Activated naive CD4-positive, alpha-beta T cell treated with anti-CD3 and anti-CD28 coated beads, Interleukin-2, amount 10 ng/mL, durations not matched to agents 7 days and 5 days (primary cell): ENCODE measurements around the gene PIAS1.
"Not testable (repeated sequence)": the region's sequence is repeated elsewhere in the genome, so short reads cannot be mapped to it uniquely, and the experiment has no call there.

Experiments used
- CTCF ChIA-PET: fragments of 350-600 bp; sonication (Branson Sonifier 250); formaldehyde crosslinking; loops from one replicate; lab custom pipeline; 2021; ENCODE audit warnings: antibody characterized with exemption; lab: Charles Lee
- DNase-seq: peaks from one replicate; pipeline ENCODE4 v3.0.0-alpha.2; 2020
- H3K27ac Mint-ChIP-seq: one replicate; pipeline ENCODE4 v1.8.0; 2021; ENCODE audit warnings: mild to moderate bottlenecking, moderate library complexity, mixed read lengths
- H3K27me3 Mint-ChIP-seq: one replicate; pipeline ENCODE4 v1.8.0; 2021; ENCODE audit warnings: mild to moderate bottlenecking, mixed read lengths
- H3K36me3 Mint-ChIP-seq: one replicate; pipeline ENCODE4 v1.8.0; 2021; ENCODE audit warnings: mixed read lengths
- H3K4me1 Mint-ChIP-seq: one replicate; pipeline ENCODE4 v1.8.0; 2021; ENCODE audit warnings: mixed read lengths
- H3K4me3 Mint-ChIP-seq: one replicate; pipeline ENCODE4 v1.8.0; 2021; ENCODE audit warnings: mild to moderate bottlenecking, moderate library complexity, mixed read lengths
- H3K9me3 Mint-ChIP-seq: one replicate; pipeline ENCODE4 v1.8.0; 2021; ENCODE audit warnings: mixed read lengths

The PIAS1 gene

DNA sequence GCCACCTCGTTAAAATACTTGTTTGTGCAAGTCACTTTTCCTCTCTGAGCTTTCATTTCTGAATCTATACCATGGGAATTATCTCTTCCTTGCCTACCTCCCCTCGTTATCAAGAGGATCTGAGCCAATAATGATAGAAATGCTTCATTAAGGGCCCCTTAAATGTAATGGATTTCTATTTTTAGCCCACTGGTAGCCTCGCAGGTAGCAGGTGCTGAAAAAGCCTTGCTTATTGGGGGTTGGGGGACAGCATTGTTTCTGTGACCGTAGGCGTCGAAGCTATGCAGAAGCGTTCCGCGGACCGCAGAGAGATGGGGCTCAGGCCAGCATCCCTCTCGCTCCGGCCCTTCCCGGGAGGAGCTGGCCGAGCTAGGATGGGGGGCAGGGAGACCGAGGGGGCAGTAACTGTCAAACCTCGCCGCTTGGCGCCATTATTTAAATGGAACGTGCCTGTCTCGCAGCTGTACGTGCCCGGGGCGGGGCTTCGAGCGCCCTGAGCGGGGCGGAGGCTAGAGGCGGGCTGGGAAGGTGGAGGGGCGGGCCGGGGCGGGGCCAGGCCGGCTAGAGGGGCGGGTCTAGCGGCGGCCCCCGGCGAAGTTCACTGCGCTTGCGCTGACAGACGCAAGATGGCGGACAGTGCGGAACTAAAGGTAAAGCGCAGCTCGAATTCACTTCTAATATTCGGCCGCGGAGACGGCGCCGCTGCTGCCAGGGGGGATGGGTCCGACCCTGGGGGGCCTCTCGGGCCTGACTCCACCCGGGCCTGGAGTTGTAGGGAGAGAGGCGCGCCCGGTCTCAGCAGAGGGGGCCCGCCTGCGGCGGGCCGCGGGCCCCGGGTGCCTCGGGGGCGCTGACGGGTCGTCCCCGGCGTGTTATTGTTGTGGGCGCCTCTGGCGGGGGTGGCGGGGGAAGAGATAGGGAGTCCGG is at the start of gene PIAS1:
Gene PIAS1 (plus strand): TSS at position 615 of the 927 bp plus-strand sequence. CDS start 12 bp downstream, at position 627.
- CTCF ChIA-PET = interaction anchor here (1.4 to 1.6 kb wide), 2 partner anchors 101 to 156 kb away, joined by 3 to 4 read pairs; no protein-coding TSS in a partner anchor
- Mint-ChIP-seq H3K9me3 (no peaks in the 10 kb centered on the region), H3K27me3 (peaks cover 4% of the 10 kb centered on the region), H3K4me3 (peak within 1 kb of the TSS; percentile 89), H3K4me1 (peaks cover 40% of the 10 kb centered on the region), H3K27ac (peak within 1 kb of the TSS; percentile 92), H3K36me3 (peaks cover 9% of the 10 kb centered on the region)
- peak; percentile 95 for DNase-seq

DNA sequence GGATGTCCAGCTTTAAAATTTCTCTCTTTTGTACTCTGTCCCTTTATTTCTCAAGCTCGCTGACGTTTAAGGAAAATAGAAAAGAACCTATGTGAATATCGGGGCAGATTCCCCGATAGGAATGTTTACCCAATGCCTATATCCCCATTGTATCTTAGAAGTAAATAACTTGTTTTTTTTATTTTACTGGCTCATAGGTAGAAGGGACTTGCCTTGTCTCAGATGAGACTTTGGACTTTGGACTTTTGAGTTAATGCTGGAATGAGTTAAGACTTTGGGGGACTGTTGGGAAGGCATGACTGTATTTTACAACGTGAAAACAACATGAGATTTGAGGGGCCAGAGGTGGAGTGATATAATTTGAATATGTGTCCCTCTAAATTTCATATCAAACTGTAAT is 46.5 kb upstream of the PIAS1 start:
- H3K27ac Mint-ChIP-seq, DNase-seq, CTCF ChIA-PET, H3K9me3 Mint-ChIP-seq, H3K36me3 Mint-ChIP-seq, H3K4me1 Mint-ChIP-seq, H3K4me3 Mint-ChIP-seq: not testable (repeated sequence)
- peaks cover 18% of the 10 kb centered on the region for H3K27me3 Mint-ChIP-seq

DNA sequence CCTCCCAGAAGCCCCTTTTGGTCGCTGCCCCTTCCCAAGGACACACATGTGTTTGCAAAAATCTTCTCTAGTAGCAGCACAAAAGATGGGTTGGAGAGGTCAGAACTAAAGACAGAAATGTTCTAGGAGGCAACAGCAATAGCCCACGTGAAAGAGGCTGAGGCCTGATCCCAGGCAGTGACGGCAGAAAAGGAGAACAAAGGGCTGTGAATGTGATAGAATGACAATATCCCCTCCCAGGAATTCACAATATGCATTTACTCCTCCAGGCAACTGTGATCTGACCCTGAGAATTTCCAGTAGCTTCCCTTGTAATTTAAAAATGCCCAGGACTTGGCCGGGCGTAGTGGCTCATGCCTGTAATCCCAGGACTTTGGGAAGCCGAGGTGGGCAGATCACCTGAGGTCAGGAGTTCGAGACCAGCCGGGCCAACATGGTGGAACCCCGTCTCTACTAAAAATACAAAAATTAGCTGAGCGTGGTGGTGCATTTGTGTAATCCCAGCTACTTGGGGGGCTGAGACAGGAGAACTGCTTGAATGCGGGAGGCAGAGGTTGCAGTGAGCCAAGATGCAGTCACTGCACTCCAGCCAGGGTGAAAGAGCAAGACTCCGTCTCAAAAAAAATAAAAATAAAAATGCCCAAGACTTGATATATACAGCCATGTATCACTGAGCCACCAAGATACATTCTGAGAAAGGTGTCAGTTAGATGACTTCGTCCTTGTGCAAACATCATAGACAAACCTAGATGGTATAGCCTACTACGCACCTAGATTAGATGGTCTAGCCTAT is 43.6 kb upstream of the PIAS1 start:
- peaks cover 7% of the 10 kb centered on the region for H3K9me3 Mint-ChIP-seq
- no peak overlapping the region for H3K27ac Mint-ChIP-seq
- H3K4me3 Mint-ChIP-seq = no peak overlapping the region
- H3K36me3 Mint-ChIP-seq = no peaks in the 10 kb centered on the region
- no peak for DNase-seq
- CTCF ChIA-PET = no interaction called here
- H3K4me1 Mint-ChIP-seq = no peaks in the 10 kb centered on the region
- peaks cover 26% of the 10 kb centered on the region for H3K27me3 Mint-ChIP-seq

DNA sequence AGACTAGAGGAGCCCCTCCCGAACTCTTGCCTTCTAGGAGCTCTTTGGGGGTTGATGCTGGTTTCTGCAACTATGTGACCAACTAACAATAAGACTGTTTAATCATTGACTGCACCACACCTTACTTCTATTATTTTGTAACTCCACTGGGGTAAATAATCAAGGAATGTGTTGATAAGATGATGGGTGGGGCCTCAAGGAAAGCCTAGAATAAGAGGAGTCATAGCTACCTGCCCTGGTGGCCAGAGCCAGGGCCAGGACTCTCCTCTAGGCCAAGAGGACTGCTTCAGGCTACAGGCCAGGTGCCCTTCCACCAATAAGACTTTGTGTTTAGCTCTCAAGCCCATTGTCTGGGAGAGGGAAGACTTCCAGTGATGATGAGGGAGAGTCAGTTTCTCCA is 41.2 kb upstream of the PIAS1 start:
- no peak overlapping the region for H3K27ac Mint-ChIP-seq
- CTCF ChIA-PET = no interaction called here
- no peaks in the 10 kb centered on the region for H3K36me3 Mint-ChIP-seq
- no peaks in the 10 kb centered on the region for H3K4me1 Mint-ChIP-seq
- no peak overlapping the region for H3K4me3 Mint-ChIP-seq
- peaks cover 2% of the 10 kb centered on the region for H3K9me3 Mint-ChIP-seq
- DNase-seq = no peak
- peaks cover 26% of the 10 kb centered on the region for H3K27me3 Mint-ChIP-seq

DNA sequence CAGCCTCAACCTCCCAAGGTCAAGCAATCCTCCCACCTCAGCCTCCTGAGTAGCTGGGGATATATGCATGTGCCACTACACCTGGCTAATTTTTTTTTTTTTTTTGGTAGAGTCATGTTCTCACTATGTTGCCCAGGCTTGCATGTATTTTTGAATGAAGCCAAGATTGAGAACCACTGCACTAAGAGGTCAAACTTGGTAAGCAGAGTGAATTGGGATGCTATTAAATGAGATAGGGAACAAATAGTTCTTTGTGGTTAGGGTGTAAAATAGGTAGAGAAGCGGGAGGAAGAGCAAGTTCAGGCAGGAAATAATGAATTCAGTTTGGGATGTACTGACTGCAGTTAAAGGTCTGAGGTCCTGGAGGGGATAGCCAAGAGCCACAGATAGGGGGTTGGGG is 39.9 kb upstream of the PIAS1 start:
- Mint-ChIP-seq H3K27me3 (peaks cover 23% of the 10 kb centered on the region), H3K9me3 (no peaks in the 10 kb centered on the region), H3K4me1 (no peaks in the 10 kb centered on the region), H3K36me3 (no peaks in the 10 kb centered on the region), H3K4me3 (no peak overlapping the region), H3K27ac (no peak overlapping the region)
- DNase-seq = no peak
- CTCF ChIA-PET = no interaction called here

DNA sequence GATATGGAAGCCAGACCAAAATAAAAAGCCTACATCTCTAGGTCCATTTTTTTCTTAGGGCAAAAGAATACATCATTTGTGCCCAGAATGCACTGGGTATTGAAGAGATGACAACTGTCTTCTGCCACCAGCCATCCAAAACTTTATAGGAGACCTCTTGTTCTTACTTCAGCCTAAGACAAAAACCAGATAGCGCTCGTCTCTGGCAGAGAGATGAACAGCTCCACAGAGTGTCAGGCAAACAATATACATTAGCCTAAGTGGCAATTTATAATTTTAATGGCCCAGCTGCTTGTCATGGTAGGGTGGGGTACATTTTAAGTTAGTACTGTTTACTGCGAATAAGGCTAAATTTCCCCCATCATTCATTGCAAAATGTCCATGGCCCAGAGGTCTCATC is 38.9 kb upstream of the PIAS1 start:
- DNase-seq = no peak

DNA sequence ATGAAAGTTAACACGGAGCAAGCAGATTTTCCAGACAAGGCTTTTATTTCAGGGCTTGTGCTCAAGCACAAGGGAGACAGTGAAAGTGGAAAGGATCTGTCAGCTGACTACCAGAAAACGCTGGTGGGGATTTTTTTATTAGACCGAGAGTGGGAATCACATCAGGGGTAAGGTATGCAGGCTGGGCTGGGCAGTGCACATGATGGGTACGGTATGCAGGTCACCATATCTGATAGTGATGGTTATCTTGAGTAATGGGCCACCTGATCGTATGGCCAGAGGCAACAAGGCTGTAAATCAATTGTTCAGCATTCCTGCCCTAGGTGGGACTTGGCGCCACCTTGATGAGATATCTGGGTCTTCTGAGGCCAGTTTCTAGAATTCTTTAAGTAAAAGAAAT is 36.9 kb upstream of the PIAS1 start:
- Mint-ChIP-seq H3K36me3 (no peaks in the 10 kb centered on the region), H3K27ac (no peak overlapping the region), H3K4me3 (no peak overlapping the region), H3K9me3 (no peaks in the 10 kb centered on the region), H3K4me1 (no peaks in the 10 kb centered on the region), H3K27me3 (peaks cover 31% of the 10 kb centered on the region)
- no peak for DNase-seq
- CTCF ChIA-PET = no interaction called here

More for the DNA sequence above, 38.9 kb upstream of the PIAS1 start:
- Mint-ChIP-seq H3K27me3 (peaks cover 21% of the 10 kb centered on the region), H3K27ac (no peak overlapping the region), H3K4me3 (no peak overlapping the region), H3K4me1 (no peaks in the 10 kb centered on the region), H3K36me3 (no peaks in the 10 kb centered on the region), H3K9me3 (no peaks in the 10 kb centered on the region)
- CTCF ChIA-PET = no interaction called here

DNA sequence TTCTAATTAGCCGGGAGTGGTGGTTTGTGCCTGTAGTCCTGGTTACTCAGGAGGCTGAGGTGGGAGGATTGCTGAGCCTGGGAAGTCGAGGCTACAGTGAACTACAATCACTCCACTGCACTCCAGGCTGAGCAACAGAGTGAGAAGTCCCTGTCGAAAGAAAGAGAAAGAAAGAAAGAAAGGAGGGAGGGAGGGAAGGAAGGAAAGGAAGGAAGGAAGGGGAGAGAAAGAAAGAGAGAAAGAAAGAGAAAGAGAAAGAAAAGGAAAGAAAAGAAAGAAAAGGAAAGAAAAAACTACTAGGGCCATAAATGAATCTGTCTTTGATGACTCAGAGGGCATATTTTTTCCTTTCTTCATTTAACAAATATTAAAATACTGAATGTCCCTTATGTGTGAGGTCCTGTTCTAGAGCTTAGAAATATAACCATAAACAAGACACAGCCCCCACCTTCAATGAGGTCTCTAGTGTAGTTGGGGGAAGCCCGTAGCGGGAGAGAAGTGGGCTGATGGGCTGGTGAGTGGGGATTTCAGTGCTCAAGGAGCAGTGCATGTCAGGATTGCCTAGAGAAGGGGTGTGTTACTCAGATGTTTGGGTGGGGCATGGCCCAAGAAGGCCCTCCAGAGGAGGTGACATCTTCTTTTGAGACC is 35.2 kb upstream of the PIAS1 start:
- CTCF ChIA-PET = no interaction called here
- H3K4me3 Mint-ChIP-seq = no peak overlapping the region
- H3K27ac Mint-ChIP-seq = no peak overlapping the region
- DNase-seq = no peak
- no peaks in the 10 kb centered on the region for H3K4me1 Mint-ChIP-seq
- peaks cover 24% of the 10 kb centered on the region for H3K27me3 Mint-ChIP-seq
- no peaks in the 10 kb centered on the region for H3K36me3 Mint-ChIP-seq
- no peaks in the 10 kb centered on the region for H3K9me3 Mint-ChIP-seq

DNA sequence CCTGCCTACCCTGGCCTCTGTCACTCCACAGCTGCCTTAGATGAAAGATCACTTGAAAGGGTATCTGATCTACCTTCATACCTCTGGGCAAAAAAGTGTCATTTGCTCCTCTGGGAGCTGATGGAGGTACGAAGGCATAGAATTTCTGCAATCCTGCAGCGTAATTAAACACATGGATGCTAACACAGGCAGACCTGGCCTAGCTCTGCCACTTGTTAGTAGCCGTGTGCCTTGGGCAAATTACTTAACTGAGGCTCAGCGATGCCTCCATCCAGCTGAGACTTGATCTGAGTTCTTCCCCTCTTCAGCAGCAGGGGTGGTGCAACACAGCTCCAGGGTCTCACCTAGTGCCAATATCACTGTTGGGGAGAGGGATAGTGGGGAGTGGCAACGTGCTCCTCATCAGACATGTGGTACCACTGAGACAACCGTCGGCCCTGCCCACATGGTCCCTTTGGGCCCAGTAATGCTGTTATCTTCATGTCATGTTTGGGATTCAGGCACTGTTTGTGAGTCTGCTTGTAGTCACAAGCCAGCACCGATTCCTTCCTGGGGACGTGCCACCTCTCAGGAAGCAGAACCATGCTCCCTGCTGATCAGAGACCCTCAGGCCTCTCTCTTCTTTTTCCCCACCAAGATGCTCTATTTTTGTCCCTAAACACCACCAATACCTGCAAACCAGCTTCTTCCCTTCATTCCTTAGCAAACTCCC is 34.1 kb upstream of the PIAS1 start:
- Mint-ChIP-seq H3K36me3 (no peaks in the 10 kb centered on the region), H3K27me3 (peaks cover 22% of the 10 kb centered on the region), H3K27ac (no peak overlapping the region), H3K4me3 (no peak overlapping the region), H3K4me1 (no peaks in the 10 kb centered on the region), H3K9me3 (no peaks in the 10 kb centered on the region)
- CTCF ChIA-PET = interaction anchor here (0.6 kb wide), 1 partner anchor 133 kb away, joined by 3 read pairs; no protein-coding TSS in a partner anchor
- no peak for DNase-seq

DNA sequence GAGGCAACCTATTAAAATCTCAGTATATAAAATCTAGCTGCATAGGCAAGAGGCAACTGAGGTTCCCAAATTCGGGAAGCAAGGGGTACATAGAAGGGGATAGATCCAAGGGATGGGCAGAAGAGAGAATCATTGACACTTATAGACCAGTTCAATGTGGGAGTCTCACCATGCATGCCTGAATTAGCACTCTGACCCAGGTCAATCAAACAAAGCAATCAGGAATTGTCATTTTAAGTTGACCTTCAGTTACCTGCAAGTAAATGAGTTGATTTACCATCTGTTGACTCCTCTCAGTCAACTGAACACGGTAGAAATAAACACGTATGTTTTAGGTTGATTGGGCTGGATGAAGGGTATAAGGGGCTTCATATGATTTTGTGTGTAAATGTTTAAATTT is 33.4 kb upstream of the PIAS1 start:
- Mint-ChIP-seq H3K27me3 (peaks cover 22% of the 10 kb centered on the region), H3K27ac (no peak overlapping the region), H3K4me3 (no peak overlapping the region), H3K36me3 (no peaks in the 10 kb centered on the region), H3K4me1 (no peaks in the 10 kb centered on the region), H3K9me3 (no peaks in the 10 kb centered on the region)
- DNase-seq = no peak
- CTCF ChIA-PET = interaction anchor here (0.6 kb wide), 1 partner anchor 132 kb away, joined by 3 read pairs; no protein-coding TSS in a partner anchor

DNA sequence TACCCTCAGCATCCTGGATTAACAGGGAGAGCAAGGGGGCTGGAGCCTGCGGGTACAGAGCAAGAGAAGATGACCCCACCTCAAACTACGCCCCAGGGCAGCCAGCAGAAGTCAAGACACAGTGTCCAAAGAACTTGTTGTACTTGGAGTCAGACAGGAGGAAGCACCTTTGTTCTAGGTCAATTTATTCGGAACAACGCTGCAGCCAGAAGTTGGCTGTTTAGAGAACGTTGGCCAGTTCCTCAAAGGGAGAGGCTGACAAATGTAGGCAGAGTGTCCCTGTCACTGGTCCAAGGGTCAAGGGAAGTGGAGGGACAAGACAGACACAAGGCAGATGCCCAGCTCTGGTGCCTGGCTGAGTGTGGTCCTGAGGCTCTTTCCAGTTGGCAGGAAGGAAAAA is 32.1 kb upstream of the PIAS1 start:
- no peak overlapping the region for H3K27ac Mint-ChIP-seq
- H3K4me1 Mint-ChIP-seq = no peaks in the 10 kb centered on the region
- H3K9me3 Mint-ChIP-seq = no peaks in the 10 kb centered on the region
- DNase-seq = no peak
- H3K27me3 Mint-ChIP-seq = peaks cover 22% of the 10 kb centered on the region
- H3K36me3 Mint-ChIP-seq = no peaks in the 10 kb centered on the region
- H3K4me3 Mint-ChIP-seq = no peak overlapping the region
- CTCF ChIA-PET = interaction anchor here (1.1 kb wide), 1 partner anchor 142 kb away, joined by 3 read pairs; no protein-coding TSS in a partner anchor

DNA sequence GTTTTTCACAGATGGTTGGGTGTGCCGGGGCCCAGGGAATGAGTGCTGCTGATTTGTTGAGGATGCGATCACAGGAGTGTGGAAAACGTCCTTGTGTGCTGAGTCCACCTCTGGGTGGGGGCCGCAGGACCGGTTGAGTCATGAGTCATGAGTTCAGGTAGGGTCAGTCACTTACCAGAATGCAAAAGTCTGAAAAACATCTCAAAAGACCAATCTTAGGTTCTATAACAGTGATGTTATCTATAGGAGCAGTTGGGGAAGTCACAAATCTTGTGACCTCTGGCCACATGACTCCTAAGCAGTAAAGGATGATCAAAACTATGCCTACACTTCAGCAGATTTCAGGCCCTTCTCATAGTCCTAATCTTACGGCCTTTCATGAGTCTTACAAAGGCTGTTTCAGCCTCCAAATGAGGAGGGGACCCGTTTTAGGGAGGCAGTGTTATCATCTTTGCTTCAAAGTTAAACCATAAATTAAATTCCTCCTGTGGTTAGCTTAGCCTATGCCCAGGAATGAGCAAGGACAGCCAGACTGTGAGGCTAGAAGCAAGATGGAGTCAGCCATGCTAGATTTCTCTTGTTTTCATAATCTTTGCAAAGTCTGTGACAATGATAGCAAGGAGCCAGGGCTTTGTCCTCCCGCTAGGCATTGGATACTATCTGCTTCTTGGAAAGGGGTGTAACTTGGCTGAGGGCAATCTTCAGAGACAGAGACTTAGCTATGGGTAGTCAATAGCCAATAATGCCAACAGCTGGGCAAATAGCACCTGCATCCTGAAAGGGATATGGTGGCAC is 30.6 kb upstream of the PIAS1 start:
- no peaks in the 10 kb centered on the region for H3K9me3 Mint-ChIP-seq
- H3K4me3 Mint-ChIP-seq = no peak overlapping the region
- CTCF ChIA-PET = no interaction called here
- H3K36me3 Mint-ChIP-seq = no peaks in the 10 kb centered on the region
- no peaks in the 10 kb centered on the region for H3K4me1 Mint-ChIP-seq
- no peak overlapping the region for H3K27ac Mint-ChIP-seq
- H3K27me3 Mint-ChIP-seq = peaks cover 27% of the 10 kb centered on the region
- DNase-seq = no peak

DNA sequence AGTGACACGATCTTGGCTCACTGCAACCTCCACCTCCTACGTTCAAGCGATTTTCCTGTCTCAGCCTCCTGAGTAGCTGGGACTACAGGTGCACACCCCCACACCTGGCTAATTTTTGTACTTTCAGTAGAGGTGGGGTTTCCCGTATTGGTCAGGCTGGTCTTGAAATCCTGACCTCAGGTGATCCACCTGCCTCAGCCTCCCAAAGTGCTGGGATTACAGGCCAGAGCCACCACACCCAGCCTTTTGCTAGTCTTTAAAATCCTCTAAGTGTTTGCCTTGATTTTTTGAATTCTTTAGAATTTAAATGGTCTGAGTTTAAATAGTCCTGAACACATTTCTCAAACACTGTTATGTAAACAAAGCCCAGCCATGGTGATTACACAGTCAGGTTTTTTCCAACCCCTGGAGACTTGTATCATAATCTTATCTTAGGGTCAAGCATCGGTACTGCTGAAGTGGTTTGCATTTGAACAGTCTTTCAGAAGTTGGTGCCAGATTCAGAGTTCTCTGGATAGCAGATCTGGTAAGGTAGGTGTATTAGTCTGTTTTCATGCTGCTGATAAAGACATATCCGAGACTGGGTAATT is 28.2 kb upstream of the PIAS1 start:
- Mint-ChIP-seq H3K9me3 (no peaks in the 10 kb centered on the region), H3K4me3 (no peak overlapping the region), H3K36me3 (no peaks in the 10 kb centered on the region), H3K4me1 (no peaks in the 10 kb centered on the region), H3K27ac (no peak overlapping the region), H3K27me3 (peaks cover 18% of the 10 kb centered on the region)
- CTCF ChIA-PET = no interaction called here
- no peak for DNase-seq
